Fibroblast of lung (primary cell): ENCODE results near the gene KCNMA1. TPM values are rescaled to one million over a fixed set of nuclear protein-coding genes. Genes with fewer than 3 reads are reported as not detected.

Experiments used
- DNase-seq, 2 donors: peaks; one replicate each; pipeline versions ENCODE4 v3.0.0 to v3.0.0-alpha.2; 2010; ENCODE audit warnings: low read depth in 2 of 2
- H2AFZ ChIP-seq: 2 replicates; pipeline ENCODE4 v1.5.1; 2012; ENCODE audit warnings: low read length, control low read depth, inconsistent platforms
- H3K27ac ChIP-seq: 2 replicates; pipeline ENCODE4 v1.5.1; 2011; ENCODE audit warnings: low read length, control low read depth; ENCODE audit not compliant: insufficient read depth
- H3K27me3 ChIP-seq: 2 replicates; pipeline ENCODE4 v1.5.1; 2011; ENCODE audit warnings: mild to moderate bottlenecking, low read length; ENCODE audit not compliant: control insufficient read depth, insufficient read depth
- H3K36me3 ChIP-seq: 2 replicates; pipeline ENCODE4 v1.5.1; 2011; ENCODE audit warnings: low read length; ENCODE audit not compliant: control insufficient read depth, insufficient read depth
- H3K4me1 ChIP-seq: 2 replicates; pipeline ENCODE4 v1.5.1; 2011; ENCODE audit warnings: low read length; ENCODE audit not compliant: control insufficient read depth, insufficient read depth; ENCODE audit errors: extremely low read depth
- H3K4me2 ChIP-seq: 2 replicates; pipeline ENCODE4 v1.5.1; 2011; ENCODE audit warnings: low read length, control low read depth; ENCODE audit not compliant: insufficient read depth; ENCODE audit errors: extremely low read depth
- H3K4me3 ChIP-seq, 4 experiments: fragments of 200-600 bp in 1 of 4; sonication (generic) in 1 of 4; replicated peaks in 1 of 4; 2 replicates each; pipeline ENCODE4 v1.5.1; 2011 to 2016; ENCODE audit warnings: low read length in 4 of 4, low read depth in 3 of 4, mild to moderate bottlenecking in 3 of 4, control low read depth in 2 of 4, inconsistent platforms in 1 of 4, mixed read lengths in 1 of 4; ENCODE audit not compliant: insufficient read depth in 1 of 4; ENCODE audit errors: control extremely low read depth in 1 of 4
- H3K79me2 ChIP-seq: 2 replicates; pipeline ENCODE4 v1.5.1; 2012; ENCODE audit warnings: mild to moderate bottlenecking, low read length, inconsistent platforms; ENCODE audit not compliant: control insufficient read depth, insufficient read depth
- H3K9ac ChIP-seq: 2 replicates; pipeline ENCODE4 v1.5.1; 2011; ENCODE audit warnings: mild to moderate bottlenecking, low read length, control low read depth; ENCODE audit not compliant: insufficient read depth
- H3K9me3 ChIP-seq: 2 replicates; pipeline ENCODE4 v1.5.1; 2012; ENCODE audit warnings: low read depth, low read length; ENCODE audit not compliant: control insufficient read depth, insufficient read depth
- H4K20me1 ChIP-seq: 2 replicates; pipeline ENCODE4 v1.5.1; 2011; ENCODE audit warnings: low read length; ENCODE audit not compliant: control insufficient read depth, insufficient read depth; ENCODE audit errors: extremely low read depth
- CTCF ChIP-seq, 2 donors: IDR thresholded peaks in 1 of 2; conservative IDR thresholded peaks in 1 of 2; 1 replicate in 1 of 2; 2 replicates in 1 of 2; pipeline ENCODE4 v1.5.1; 2011 to 2012; ENCODE audit warnings: low read length in 2 of 2, control low read depth in 1 of 2, inconsistent platforms in 1 of 2, low read depth in 1 of 2, mild to moderate bottlenecking in 1 of 2
- EZH2 ChIP-seq: IDR thresholded peaks from 2 replicates; pipeline ENCODE4 v1.5.1; 2012; ENCODE audit warnings: low read length, control low read depth, mild to moderate bottlenecking; ENCODE audit errors: missing control alignments
- polyA plus RNA-seq, 2 donors: library from polyadenylated mRNA; depleted of rRNA in 1 of 2; stranded (reverse) in 1 of 2; unstranded in 1 of 2; fragments of >200 nt; gene quantifications; 2 replicates each; pipeline ENCODE4 v1.2.1, GENCODE V29; 2011 to 2012; ENCODE audit warnings: missing spikeins in 1 of 2
- total RNA-seq: library from RNA; depleted of rRNA; stranded (reverse); fragments of >200 nt; gene quantifications from 2 replicates; pipeline ENCODE4 v1.2.1, GENCODE V29; 2014

Gene KCNMA1
- total and polyA plus RNA-seq, 2 donors (not counting 1 experiment from before 2014, with no cell fraction given): 31.0 to 138 TPM

- Histone ChIP-seq H3K36me3 (no peaks in the 10 kb centered on the region), H3K4me1 (peaks cover 17% of the 10 kb centered on the region), H2AFZ (no peak overlapping the region), H3K9ac (no peak overlapping the region), H3K79me2 (no peaks in the 10 kb centered on the region), H3K4me3 (no peak overlapping the region), H3K9me3 (no peaks in the 10 kb centered on the region), H3K27ac (peak overlapping the region; percentile 58), H4K20me1 (no peaks in the 10 kb centered on the region), H3K27me3 (no peaks in the 10 kb centered on the region), H3K4me2 (no peak overlapping the region)
- TF ChIP-seq CTCF (conservative IDR thresholded peaks at IDR 0.05 in 1 of 2, IDR thresholded peaks at IDR 0.05 in 1 of 2; ENCODE audit: low read depth in 1 of 2, low read length in 2 of 2): no peak
- TF ChIP-seq EZH2: no peak
- DNase-seq: peak; percentile 75 to 79
Observed at GRCh38 chr10:77355844-77356243, 281.8 kb downstream of the KCNMA1 start.

- no peak overlapping the region for H3K4me3 ChIP-seq
- no peaks in the 10 kb centered on the region for H3K36me3 ChIP-seq
- DNase-seq: peak; percentile 53 to 82
- H3K79me2 ChIP-seq: no peaks in the 10 kb centered on the region
- no peaks in the 10 kb centered on the region for H3K9me3 ChIP-seq
- no peaks in the 10 kb centered on the region for H4K20me1 ChIP-seq
- H3K27ac ChIP-seq: peak overlapping the region; percentile 73
- peak overlapping the region; percentile 51 for H3K4me2 ChIP-seq
- H3K27me3 ChIP-seq: no peaks in the 10 kb centered on the region
- no peak for TF ChIP-seq EZH2
- TF ChIP-seq CTCF (conservative IDR thresholded peaks at IDR 0.05 in 1 of 2, IDR thresholded peaks at IDR 0.05 in 1 of 2; ENCODE audit: low read depth in 1 of 2, low read length in 2 of 2): no peak
- no peak overlapping the region for H2AFZ ChIP-seq
- H3K4me1 ChIP-seq: peaks cover 15% of the 10 kb centered on the region
- no peak overlapping the region for H3K9ac ChIP-seq
Observed at GRCh38 chr10:77351386-77351785, 286.2 kb downstream of the KCNMA1 start.

- peak; percentile 99 to 100 for DNase-seq
- Histone ChIP-seq H2AFZ (no peak overlapping the region), H3K27ac (peak overlapping the region; percentile 84), H4K20me1 (no peaks in the 10 kb centered on the region), H3K9me3 (no peaks in the 10 kb centered on the region), H3K27me3 (no peaks in the 10 kb centered on the region), H3K4me1 (peaks cover 15% of the 10 kb centered on the region), H3K4me3 (no peak overlapping the region), H3K9ac (no peak overlapping the region), H3K79me2 (no peaks in the 10 kb centered on the region), H3K36me3 (no peaks in the 10 kb centered on the region), H3K4me2 (peak overlapping the region; percentile 51)
- TF ChIP-seq CTCF (conservative IDR thresholded peaks at IDR 0.05 in 1 of 2, IDR thresholded peaks at IDR 0.05 in 1 of 2; ENCODE audit: low read depth in 1 of 2, low read length in 2 of 2): peak in 1 of 2 donors; percentile 16
- no peak for TF ChIP-seq EZH2
Observed at GRCh38 chr10:77350711-77351119, 286.9 kb downstream of the KCNMA1 start.
